ENCODE measurements around the gene CD63.
A peak's percentile ranks its signal among the peaks of the same experiment; 100 is the strongest.

GRCh38 chr12:55728186-55728938 is 447 bp downstream of the CD63 start:
- TF ChIP-seq CTCF (IDR thresholded peaks at IDR 0.05) (no peak), POLR2A (IDR thresholded peaks at IDR 0.05) (no peak), POLR2AphosphoS5 (IDR thresholded peaks at IDR 0.05) (peak in 1 of 3 donors; percentile 3)

Data from transverse colon (tissue), 4 donors.